ENCODE measurements around the gene PUS7. TPM values are rescaled to one million over a fixed set of nuclear protein-coding genes. Genes with fewer than 3 reads are reported as not detected.

The PUS7 gene
- total RNA-seq, 4 donors from 2014 or later, result 11.0 to 40.9 (median 22.0) TPM

- Histone ChIP-seq H3K4me3 (no peak overlapping the region), H3K9me3 (no peaks in the 10 kb centered on the region), H3K36me3 (no peaks in the 10 kb centered on the region), H3K27me3 (no peaks in the 10 kb centered on the region), H3K27ac (peak overlapping the region in 1 of 2 donors; percentile 18), H3K4me1 (no peaks in the 10 kb centered on the region)
- TF ChIP-seq POLR2A (IDR thresholded peaks at IDR 0.05), result no peak
- TF ChIP-seq CTCF (IDR thresholded peaks at IDR 0.05), result no peak
- DNase-seq, result no peak
- intact Hi-C loops (cut with DNase I; ENCODE audit: low total_unique reads), result no loop called here
These were observed 28.2 kb downstream of the PUS7 start for GRCh38 chr7:105493923-105494315.

GRCh38 chr7:105493196-105493922 is 28.7 kb downstream of the PUS7 start:
- DNase-seq, result no peak
- intact Hi-C loops (cut with DNase I; ENCODE audit: low total_unique reads), result no loop called here
- TF ChIP-seq CTCF (IDR thresholded peaks at IDR 0.05), result no peak
- TF ChIP-seq POLR2A (IDR thresholded peaks at IDR 0.05), result no peak
- Histone ChIP-seq H3K36me3 (no peaks in the 10 kb centered on the region), H3K9me3 (no peaks in the 10 kb centered on the region), H3K27ac (peak overlapping the region in 1 of 2 donors; percentile 18), H3K4me1 (peaks cover 0 to under 1% of the 10 kb centered on the region in 2 donors), H3K4me3 (no peak overlapping the region), H3K27me3 (no peaks in the 10 kb centered on the region)

- no peak for TF ChIP-seq CTCF (IDR thresholded peaks at IDR 0.05)
- TF ChIP-seq POLR2A (IDR thresholded peaks at IDR 0.05), result no peak
- no peaks in the 10 kb centered on the region for H3K36me3 ChIP-seq
- H3K9me3 ChIP-seq, result no peaks in the 10 kb centered on the region
- H3K4me1 ChIP-seq, result peaks cover 0 to 6% of the 10 kb centered on the region in 2 donors
- intact Hi-C loops (cut with DNase I; ENCODE audit: low total_unique reads), result no loop called here
- no peak overlapping the region for H3K27ac ChIP-seq
- DNase-seq, result no peak
- no peak overlapping the region for H3K4me3 ChIP-seq
- no peaks in the 10 kb centered on the region for H3K27me3 ChIP-seq
These were observed 32.7 kb downstream of the PUS7 start for GRCh38 chr7:105489409-105489808.

GRCh38 chr7:105487579-105488571 is 34.2 kb downstream of the PUS7 start:
- no peak for TF ChIP-seq POLR2A (IDR thresholded peaks at IDR 0.05)
- peak; percentile 36 to 54 (median 46) for TF ChIP-seq CTCF (IDR thresholded peaks at IDR 0.05)
- DNase-seq, result peak in 1 of 2 donors; percentile 34
- Histone ChIP-seq H3K36me3 (no peaks in the 10 kb centered on the region), H3K9me3 (no peaks in the 10 kb centered on the region), H3K4me3 (no peak overlapping the region), H3K4me1 (peaks cover 0 to 6% of the 10 kb centered on the region in 2 donors), H3K27ac (peak overlapping the region; percentile 60 to 75), H3K27me3 (no peaks in the 10 kb centered on the region)
- intact Hi-C loops (cut with DNase I; ENCODE audit: low total_unique reads), result no loop called here

GRCh38 chr7:105480931-105481330 is 41.1 kb downstream of the PUS7 start:
- DNase-seq, result no peak
- no peak overlapping the region for H3K27ac ChIP-seq
- H3K9me3 ChIP-seq, result no peaks in the 10 kb centered on the region
- no peak for TF ChIP-seq POLR2A (IDR thresholded peaks at IDR 0.05)
- TF ChIP-seq CTCF (IDR thresholded peaks at IDR 0.05), result no peak
- H3K4me1 ChIP-seq, result no peaks in the 10 kb centered on the region
- no peaks in the 10 kb centered on the region for H3K36me3 ChIP-seq
- H3K27me3 ChIP-seq, result no peaks in the 10 kb centered on the region
- no peak overlapping the region for H3K4me3 ChIP-seq
- intact Hi-C loops (cut with DNase I; ENCODE audit: low total_unique reads), result no loop called here

Data from uterus (tissue), 4 donors.